Islet precursor cell (in vitro differentiated cells): ENCODE measurements around the gene TLDC2.
A peak's percentile ranks its signal among the peaks of the same experiment; 100 is the strongest.
"Not testable (repeated sequence)": the region's sequence is repeated elsewhere in the genome, so short reads cannot be mapped to it uniquely, and the experiment has no call there.

Experiments used
- DNase-seq: peaks from one replicate; pipeline ENCODE4 v3.0.0-alpha.2; 2018

Gene TLDC2

GRCh38 chr20:36916199-36916598, 40.3 kb downstream of the TLDC2 start:
- DNase-seq: no peak

- no peak for DNase-seq
Observed at GRCh38 chr20:36917240-36917639, 41.3 kb downstream of the TLDC2 start.

- DNase-seq: no peak
Observed at GRCh38 chr20:36917943-36918342, 42.0 kb downstream of the TLDC2 start.

GRCh38 chr20:36919715-36920333, 43.9 kb downstream of the TLDC2 start:
- no peak for DNase-seq

GRCh38 chr20:36920334-36920730, 44.4 kb downstream of the TLDC2 start:
- DNase-seq: no peak

- DNase-seq: no peak
Observed at GRCh38 chr20:36924167-36925045, 48.5 kb downstream of the TLDC2 start.

GRCh38 chr20:36925234-36925633, 49.3 kb downstream of the TLDC2 start:
- peak; percentile 55 for DNase-seq

GRCh38 chr20:36926653-36927200, 50.8 kb downstream of the TLDC2 start:
- DNase-seq: no peak

- DNase-seq: no peak
Observed at GRCh38 chr20:36927704-36928103, 51.8 kb downstream of the TLDC2 start.

GRCh38 chr20:36929290-36929689, 53.4 kb downstream of the TLDC2 start:
- no peak for DNase-seq

GRCh38 chr20:36929691-36930090, 53.8 kb downstream of the TLDC2 start:
- DNase-seq: no peak

- DNase-seq: not testable (repeated sequence)
Observed at GRCh38 chr20:36932067-36932466, 56.1 kb downstream of the TLDC2 start.

GRCh38 chr20:36932476-36933426, 56.8 kb downstream of the TLDC2 start:
- DNase-seq: no peak

GRCh38 chr20:36933571-36933970, 57.6 kb downstream of the TLDC2 start:
- DNase-seq: not testable (repeated sequence)

- DNase-seq: no peak
Observed at GRCh38 chr20:36936341-36936740, 60.4 kb downstream of the TLDC2 start.

GRCh38 chr20:36936761-36937401, 60.9 kb downstream of the TLDC2 start:
- not testable (repeated sequence) for DNase-seq

- DNase-seq: no peak
Observed at GRCh38 chr20:36937402-36937770, 61.4 kb downstream of the TLDC2 start.

GRCh38 chr20:36941401-36941835, 65.5 kb downstream of the TLDC2 start:
- DNase-seq: no peak
